ENCODE results near the gene FAHD1. TPM values are rescaled to one million over a fixed set of nuclear protein-coding genes. Genes with fewer than 3 reads are reported as not detected.

Gene FAHD1
- total and polyA plus RNA-seq, 3 donors from 2014 or later = 20.6 to 65.8 (median 57.5) TPM

DNA sequence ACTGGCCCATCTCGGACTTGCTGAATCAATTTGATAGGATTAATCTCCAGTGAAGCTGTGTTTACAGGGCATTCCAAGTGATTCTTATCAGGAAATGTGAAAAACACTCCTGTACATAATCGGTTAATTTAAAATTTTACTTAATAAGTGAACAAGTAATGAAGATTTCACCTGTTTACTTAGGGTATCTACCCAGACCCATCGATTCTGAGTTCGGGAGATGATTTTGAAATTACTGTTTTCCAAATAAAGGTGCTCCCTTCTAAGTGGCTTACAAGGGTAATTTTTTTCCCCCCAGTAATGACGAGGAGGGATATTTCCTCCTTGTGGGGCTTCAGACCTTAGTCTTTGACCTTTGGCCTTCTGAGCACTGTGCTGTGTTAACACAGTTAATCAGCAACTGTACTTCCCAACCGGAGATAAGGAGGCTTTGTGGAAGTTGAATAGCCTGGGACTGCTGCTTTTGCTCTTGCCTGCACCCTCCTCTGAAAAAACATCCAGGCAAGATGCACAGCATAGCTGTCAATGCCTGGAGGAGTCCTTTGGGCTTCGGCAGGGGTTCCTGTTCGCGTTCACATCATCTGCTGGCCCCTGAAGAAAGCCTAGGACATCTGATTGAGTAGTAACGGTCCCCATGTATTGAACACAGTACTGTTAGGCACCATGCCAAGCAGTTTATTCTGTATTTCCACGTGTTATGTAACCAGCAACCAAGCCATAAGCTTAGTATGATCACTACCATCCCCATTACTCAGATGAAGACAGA, 1.8 kb downstream of the FAHD1 start:
- peaks cover 32% of the 10 kb centered on the region for H3K4me1 ChIP-seq

DNA sequence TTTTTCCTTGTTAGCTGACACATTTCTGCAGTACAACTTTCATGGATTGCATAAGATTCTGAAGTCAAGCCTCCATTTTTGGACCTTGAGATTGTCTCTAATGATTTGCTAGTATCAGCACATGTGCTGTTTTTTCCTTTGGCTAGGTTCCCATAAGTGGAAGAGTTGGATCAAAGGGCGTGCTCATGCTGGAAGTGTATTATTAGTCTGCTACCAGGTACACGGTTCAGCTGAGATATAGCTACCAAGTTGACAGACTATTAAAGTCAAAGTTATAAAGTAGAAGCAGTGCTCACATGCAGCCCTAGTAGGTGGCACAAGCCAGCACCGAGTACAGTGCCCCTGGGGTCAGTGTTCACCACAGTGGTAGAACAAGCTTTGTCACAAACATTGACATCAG, 3.2 kb downstream of the FAHD1 start:
- no peak for DNase-seq
- peaks cover 20% of the 10 kb centered on the region for H3K4me1 ChIP-seq
- intact Hi-C loops (cut with DNase I; ENCODE audit: low total_unique reads) = no loop called here

More for the DNA sequence above, 1.8 kb downstream of the FAHD1 start:
- H3K4me3 ChIP-seq = no peak overlapping the region
- no peaks in the 10 kb centered on the region for H3K9me3 ChIP-seq
- no peak overlapping the region for H3K27ac ChIP-seq
- WGBS, 2 donors = 50 to 59% methylated on average over 8 to 11 of the region's 11 CpGs
- intact Hi-C loops (cut with DNase I; ENCODE audit: low total_unique reads) = no loop called here
- DNase-seq = no peak
- TF ChIP-seq, protein P1, sequence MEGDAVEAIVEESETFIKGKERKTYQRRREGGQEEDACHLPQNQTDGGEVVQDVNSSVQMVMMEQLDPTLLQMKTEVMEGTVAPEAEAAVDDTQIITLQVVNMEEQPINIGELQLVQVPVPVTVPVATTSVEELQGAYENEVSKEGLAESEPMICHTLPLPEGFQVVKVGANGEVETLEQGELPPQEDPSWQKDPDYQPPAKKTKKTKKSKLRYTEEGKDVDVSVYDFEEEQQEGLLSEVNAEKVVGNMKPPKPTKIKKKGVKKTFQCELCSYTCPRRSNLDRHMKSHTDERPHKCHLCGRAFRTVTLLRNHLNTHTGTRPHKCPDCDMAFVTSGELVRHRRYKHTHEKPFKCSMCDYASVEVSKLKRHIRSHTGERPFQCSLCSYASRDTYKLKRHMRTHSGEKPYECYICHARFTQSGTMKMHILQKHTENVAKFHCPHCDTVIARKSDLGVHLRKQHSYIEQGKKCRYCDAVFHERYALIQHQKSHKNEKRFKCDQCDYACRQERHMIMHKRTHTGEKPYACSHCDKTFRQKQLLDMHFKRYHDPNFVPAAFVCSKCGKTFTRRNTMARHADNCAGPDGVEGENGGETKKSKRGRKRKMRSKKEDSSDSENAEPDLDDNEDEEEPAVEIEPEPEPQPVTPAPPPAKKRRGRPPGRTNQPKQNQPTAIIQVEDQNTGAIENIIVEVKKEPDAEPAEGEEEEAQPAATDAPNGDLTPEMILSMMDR (IDR thresholded peaks at IDR 0.05) = no peak
- no peak for TF ChIP-seq POLR2A (IDR thresholded peaks at IDR 0.05)
- H3K36me3 ChIP-seq (ENCODE audit: low read depth, missing control alignments) = no peaks in the 10 kb centered on the region
- no peaks in the 10 kb centered on the region for H3K27me3 ChIP-seq

DNA sequence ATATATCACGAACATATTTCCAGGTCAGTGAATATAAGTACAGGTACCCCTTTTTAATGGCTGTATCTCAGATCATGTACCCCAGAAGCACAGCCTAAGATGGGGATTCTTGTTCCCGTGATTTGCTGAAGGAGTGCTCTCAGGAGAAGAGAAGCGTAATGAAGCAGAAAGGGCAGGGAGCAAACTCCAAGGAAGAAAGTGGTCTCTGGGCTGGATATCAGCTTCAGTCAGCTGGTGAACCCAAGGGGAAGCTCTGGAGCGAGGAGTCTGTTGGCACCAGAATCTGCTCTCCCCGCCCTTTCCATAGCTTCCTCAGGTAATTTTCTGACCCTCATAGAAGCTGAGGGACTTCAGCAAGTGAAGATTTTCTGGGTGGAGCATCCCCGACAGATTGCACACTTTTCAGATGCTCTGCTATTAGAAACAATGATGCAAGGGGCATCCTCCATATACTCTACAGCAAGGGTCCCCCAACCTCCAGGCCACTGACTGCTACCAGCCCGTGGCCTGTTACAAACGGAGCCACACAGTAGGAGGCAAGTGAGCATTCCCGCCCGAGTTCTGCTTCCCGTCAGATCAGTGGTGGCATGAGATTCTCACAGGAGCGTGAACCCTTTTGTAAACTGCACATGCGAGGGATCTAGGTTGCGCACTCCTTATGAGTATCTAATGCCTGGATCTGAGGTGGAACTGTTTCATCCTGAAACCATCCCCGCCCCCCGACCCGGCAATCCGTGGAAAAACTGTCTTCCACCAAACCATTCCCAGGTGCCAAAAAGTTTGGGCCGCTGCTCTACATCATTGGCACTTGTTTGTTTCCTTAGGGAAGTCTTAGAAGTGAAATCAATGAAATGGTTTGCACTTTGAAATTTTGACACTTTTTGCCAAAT, 4.4 kb downstream of the FAHD1 start:
- H3K27me3 ChIP-seq = no peaks in the 10 kb centered on the region
- 84 to 88% methylated on average over 18 to 19 of the region's 19 CpGs for WGBS, 2 donors
- intact Hi-C loops (cut with DNase I; ENCODE audit: low total_unique reads) = no loop called here
- H3K9me3 ChIP-seq = no peaks in the 10 kb centered on the region
- TF ChIP-seq, protein P1 (IDR thresholded peaks at IDR 0.05) = no peak
- TF ChIP-seq POLR2A (IDR thresholded peaks at IDR 0.05) = no peak
- no peaks in the 10 kb centered on the region for H3K36me3 ChIP-seq (ENCODE audit: low read depth, missing control alignments)
- H3K4me3 ChIP-seq = no peak overlapping the region
- peaks cover 14% of the 10 kb centered on the region for H3K4me1 ChIP-seq
- no peak for DNase-seq
- no peak overlapping the region for H3K27ac ChIP-seq

More for the DNA sequence above, 3.2 kb downstream of the FAHD1 start:
- Histone ChIP-seq H3K27ac (no peak overlapping the region), H3K4me3 (no peak overlapping the region), H3K36me3 (ENCODE audit: low read depth, missing control alignments) (no peaks in the 10 kb centered on the region), H3K9me3 (no peaks in the 10 kb centered on the region), H3K27me3 (no peaks in the 10 kb centered on the region)
- 53 to 58% methylated on average over 3 of the region's 3 CpGs for WGBS, 2 donors
- no peak for TF ChIP-seq POLR2A (IDR thresholded peaks at IDR 0.05)
- TF ChIP-seq, protein P1 (IDR thresholded peaks at IDR 0.05) = no peak

DNA sequence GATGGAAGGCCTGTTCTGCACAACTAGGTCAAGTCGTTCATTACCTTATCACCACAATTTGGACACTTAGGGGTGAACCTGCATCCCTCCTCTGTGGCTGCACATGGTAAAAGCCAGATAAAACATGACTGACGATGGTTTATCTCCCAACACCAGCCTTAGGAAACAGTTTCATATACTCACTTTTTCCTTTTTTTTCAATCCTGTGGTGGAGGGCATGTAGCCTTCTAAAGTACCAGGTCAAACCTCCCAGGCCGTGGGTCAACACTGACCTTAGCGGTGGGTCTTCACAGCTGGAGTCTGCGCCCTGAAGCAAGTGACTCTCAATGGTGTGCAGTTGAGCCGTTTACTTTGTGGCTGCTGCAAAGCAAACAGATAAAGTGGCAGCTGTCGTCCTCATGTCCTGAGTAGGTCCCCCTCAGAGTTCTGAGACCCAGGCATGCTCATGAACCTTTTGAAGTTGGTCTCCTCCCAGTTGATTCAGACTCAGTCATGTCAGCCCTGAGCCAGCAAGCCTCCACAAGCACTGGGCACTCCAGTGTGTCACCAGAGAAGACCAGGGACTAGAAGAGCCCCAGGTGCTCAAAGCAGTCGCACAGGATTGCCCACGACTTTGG, 5.9 kb downstream of the FAHD1 start:
- intact Hi-C loops (cut with DNase I; ENCODE audit: low total_unique reads) = no loop called here
- TF ChIP-seq, protein P1 (IDR thresholded peaks at IDR 0.05) = no peak
- TF ChIP-seq POLR2A (IDR thresholded peaks at IDR 0.05) = no peak
- Histone ChIP-seq H3K27ac (no peak overlapping the region), H3K36me3 (ENCODE audit: low read depth, missing control alignments) (no peaks in the 10 kb centered on the region), H3K9me3 (no peaks in the 10 kb centered on the region), H3K4me3 (no peak overlapping the region), H3K27me3 (no peaks in the 10 kb centered on the region), H3K4me1 (peaks cover 11% of the 10 kb centered on the region)
- 75 to 84% methylated on average over 9 of the region's 9 CpGs for WGBS, 2 donors
- no peak for DNase-seq
